Lower leg skin (tissue), 3 donors: ENCODE measurements around the gene GMEB1.

ENCODE experiments used
- POLR2A ChIP-seq, 2 donors: fragments of 450-650 bp; IDR thresholded peaks; one replicate each; pipeline ENCODE4 v1.6.1; 2016 to 2017; ENCODE audit warnings: antibody characterized with exemption in 2 of 2, mild to moderate bottlenecking in 1 of 2, moderate library complexity in 1 of 2
- TF ChIP-seq, protein P1 (sequence below), 3 donors: fragments of 450-650 bp; IDR thresholded peaks; one replicate each; pipeline ENCODE4 v1.5.1; 2016; ENCODE audit warnings: antibody characterized with exemption in 3 of 3, mild to moderate bottlenecking in 3 of 3, moderate library complexity in 2 of 3

DNA sequence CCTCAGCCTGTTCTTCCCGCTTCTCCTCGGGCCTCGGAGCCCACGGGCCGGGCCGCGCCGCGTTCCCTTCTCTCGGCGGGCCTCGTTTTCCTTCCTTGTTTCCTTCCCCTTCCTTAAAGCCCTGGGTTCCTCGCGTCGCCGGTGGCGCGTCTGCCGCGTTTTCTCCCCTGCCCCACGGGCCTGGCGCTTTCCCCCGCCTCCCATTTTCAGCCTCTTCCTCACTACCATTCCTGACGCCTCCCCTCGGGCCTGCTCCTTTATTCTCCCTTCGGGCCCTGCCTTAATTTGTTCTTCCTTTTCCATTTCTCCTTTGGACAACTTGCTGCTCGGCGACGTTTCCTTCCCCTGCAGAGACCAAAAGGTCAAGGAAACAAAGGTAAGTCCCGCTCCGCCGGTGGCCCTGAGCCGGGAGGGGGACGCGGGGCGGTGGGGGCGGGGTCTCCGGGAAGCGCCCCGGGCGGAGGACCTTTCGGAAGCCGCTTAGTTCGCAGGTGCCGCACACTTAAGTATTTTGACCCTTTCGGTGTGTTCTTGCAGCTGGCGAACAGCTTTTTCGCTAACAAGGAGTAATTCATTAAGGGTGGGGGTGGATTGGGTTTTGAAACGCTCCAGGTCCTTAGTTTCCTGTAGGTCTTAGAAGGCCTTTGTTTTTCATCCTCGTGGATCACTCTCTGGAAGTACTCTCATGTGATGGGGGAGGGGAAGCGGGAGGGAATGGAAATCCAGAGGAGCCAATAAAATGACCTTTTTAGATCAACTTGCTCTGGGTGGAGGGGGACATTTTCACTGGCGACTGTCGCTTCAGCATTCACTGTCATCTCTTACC is 68.9 kb downstream of the GMEB1 start:
- TF ChIP-seq, protein P1, sequence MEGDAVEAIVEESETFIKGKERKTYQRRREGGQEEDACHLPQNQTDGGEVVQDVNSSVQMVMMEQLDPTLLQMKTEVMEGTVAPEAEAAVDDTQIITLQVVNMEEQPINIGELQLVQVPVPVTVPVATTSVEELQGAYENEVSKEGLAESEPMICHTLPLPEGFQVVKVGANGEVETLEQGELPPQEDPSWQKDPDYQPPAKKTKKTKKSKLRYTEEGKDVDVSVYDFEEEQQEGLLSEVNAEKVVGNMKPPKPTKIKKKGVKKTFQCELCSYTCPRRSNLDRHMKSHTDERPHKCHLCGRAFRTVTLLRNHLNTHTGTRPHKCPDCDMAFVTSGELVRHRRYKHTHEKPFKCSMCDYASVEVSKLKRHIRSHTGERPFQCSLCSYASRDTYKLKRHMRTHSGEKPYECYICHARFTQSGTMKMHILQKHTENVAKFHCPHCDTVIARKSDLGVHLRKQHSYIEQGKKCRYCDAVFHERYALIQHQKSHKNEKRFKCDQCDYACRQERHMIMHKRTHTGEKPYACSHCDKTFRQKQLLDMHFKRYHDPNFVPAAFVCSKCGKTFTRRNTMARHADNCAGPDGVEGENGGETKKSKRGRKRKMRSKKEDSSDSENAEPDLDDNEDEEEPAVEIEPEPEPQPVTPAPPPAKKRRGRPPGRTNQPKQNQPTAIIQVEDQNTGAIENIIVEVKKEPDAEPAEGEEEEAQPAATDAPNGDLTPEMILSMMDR (IDR thresholded peaks at IDR 0.05) = no peak
- TF ChIP-seq POLR2A (IDR thresholded peaks at IDR 0.05) = no peak
